Measurements from ENCODE around the gene C2orf68. TPM values are rescaled to one million over a fixed set of nuclear protein-coding genes. Genes with fewer than 3 reads are reported as not detected.

C2orf68 gene
- total and polyA plus RNA-seq, 2 donors (not counting 1 experiment from before 2014, with no cell fraction given), result 15.4 to 26.1 TPM

DNA sequence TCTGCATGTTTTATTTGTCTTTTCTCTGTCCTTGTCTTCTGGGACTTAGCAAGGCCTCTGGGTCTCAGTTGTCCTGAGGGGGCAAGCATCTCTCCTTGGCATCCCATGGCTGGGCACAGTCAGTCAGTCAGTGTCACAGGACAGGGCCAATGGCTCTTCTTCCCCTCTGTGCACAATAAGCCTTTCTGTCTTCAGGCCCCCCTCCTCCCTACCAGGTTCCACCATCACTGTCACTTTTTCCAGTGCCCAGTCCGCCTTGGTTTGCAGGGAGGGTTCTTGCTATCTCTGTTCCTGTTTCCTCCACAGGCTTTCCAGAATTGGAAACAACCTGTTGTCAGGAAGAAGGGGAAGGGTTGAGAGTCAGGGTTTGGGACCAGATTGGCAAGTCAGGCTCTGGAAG is 29.4 kb downstream of the C2orf68 start:
- H3K4me1 ChIP-seq (ENCODE audit: control insufficient read depth, extremely low read depth, insufficient read depth, low read length), result peaks cover 34% of the 10 kb centered on the region
- no peak overlapping the region for H3K27ac ChIP-seq (ENCODE audit: insufficient read depth, low read length)
- TF ChIP-seq EZH2 (IDR thresholded peaks at IDR 0.05; ENCODE audit: low read length, missing control alignments), result no peak
- TF ChIP-seq, protein P1, sequence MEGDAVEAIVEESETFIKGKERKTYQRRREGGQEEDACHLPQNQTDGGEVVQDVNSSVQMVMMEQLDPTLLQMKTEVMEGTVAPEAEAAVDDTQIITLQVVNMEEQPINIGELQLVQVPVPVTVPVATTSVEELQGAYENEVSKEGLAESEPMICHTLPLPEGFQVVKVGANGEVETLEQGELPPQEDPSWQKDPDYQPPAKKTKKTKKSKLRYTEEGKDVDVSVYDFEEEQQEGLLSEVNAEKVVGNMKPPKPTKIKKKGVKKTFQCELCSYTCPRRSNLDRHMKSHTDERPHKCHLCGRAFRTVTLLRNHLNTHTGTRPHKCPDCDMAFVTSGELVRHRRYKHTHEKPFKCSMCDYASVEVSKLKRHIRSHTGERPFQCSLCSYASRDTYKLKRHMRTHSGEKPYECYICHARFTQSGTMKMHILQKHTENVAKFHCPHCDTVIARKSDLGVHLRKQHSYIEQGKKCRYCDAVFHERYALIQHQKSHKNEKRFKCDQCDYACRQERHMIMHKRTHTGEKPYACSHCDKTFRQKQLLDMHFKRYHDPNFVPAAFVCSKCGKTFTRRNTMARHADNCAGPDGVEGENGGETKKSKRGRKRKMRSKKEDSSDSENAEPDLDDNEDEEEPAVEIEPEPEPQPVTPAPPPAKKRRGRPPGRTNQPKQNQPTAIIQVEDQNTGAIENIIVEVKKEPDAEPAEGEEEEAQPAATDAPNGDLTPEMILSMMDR (conservative IDR thresholded peaks at IDR 0.05 in 1 of 2, IDR thresholded peaks at IDR 0.05 in 1 of 2; ENCODE audit: low read depth in 1 of 2, low read length in 2 of 2), result no peak
- H3K27me3 ChIP-seq (ENCODE audit: control insufficient read depth, insufficient read depth, low read length), result no peaks in the 10 kb centered on the region
- no peak overlapping the region for H3K9ac ChIP-seq (ENCODE audit: insufficient read depth, low read length)
- no peaks in the 10 kb centered on the region for H3K79me2 ChIP-seq (ENCODE audit: control insufficient read depth, insufficient read depth, low read length)
- no peaks in the 10 kb centered on the region for H3K9me3 ChIP-seq (ENCODE audit: control insufficient read depth, insufficient read depth, low read depth, low read length)
- no peak overlapping the region for H3K4me2 ChIP-seq (ENCODE audit: extremely low read depth, insufficient read depth, low read length)
- H2AFZ ChIP-seq (ENCODE audit: low read length), result no peak overlapping the region
- no peak for DNase-seq (ENCODE audit: low read depth in 2 of 2)
- no peaks in the 10 kb centered on the region for H3K36me3 ChIP-seq (ENCODE audit: control insufficient read depth, insufficient read depth, low read length)
- H3K4me3 ChIP-seq (replicated peaks in 1 of 4; ENCODE audit: control extremely low read depth in 1 of 4, insufficient read depth in 1 of 4, low read depth in 3 of 4, low read length in 4 of 4), result no peak overlapping the region
- no peaks in the 10 kb centered on the region for H4K20me1 ChIP-seq (ENCODE audit: control insufficient read depth, extremely low read depth, insufficient read depth, low read length)

DNA sequence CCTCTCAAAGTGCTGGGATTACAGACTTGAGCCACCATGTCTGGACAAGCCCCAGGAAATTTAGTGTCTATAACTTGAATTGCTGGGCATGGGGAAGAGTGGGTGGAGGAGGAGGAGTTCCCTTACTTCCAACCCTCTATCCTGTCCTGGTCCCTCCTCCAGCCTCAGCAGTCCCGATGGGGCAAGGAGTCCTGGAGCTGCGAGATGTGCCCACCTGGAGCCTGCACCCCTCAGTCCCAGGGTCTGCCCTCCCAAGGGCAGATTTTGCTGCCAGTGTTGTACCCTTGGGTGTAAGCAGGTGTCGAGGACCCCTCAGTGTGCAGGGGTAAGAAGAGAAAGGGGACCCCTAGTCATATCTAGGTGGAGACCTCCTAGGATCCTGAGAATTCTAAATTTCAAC is 31.7 kb downstream of the C2orf68 start:
- no peaks in the 10 kb centered on the region for H3K9me3 ChIP-seq (ENCODE audit: control insufficient read depth, insufficient read depth, low read depth, low read length)
- H3K9ac ChIP-seq (ENCODE audit: insufficient read depth, low read length), result no peak overlapping the region
- no peak overlapping the region for H3K4me2 ChIP-seq (ENCODE audit: extremely low read depth, insufficient read depth, low read length)
- H3K27me3 ChIP-seq (ENCODE audit: control insufficient read depth, insufficient read depth, low read length), result no peaks in the 10 kb centered on the region
- no peak for TF ChIP-seq EZH2 (IDR thresholded peaks at IDR 0.05; ENCODE audit: low read length, missing control alignments)
- TF ChIP-seq, protein P1 (conservative IDR thresholded peaks at IDR 0.05 in 1 of 2, IDR thresholded peaks at IDR 0.05 in 1 of 2; ENCODE audit: low read depth in 1 of 2, low read length in 2 of 2), result no peak
- no peaks in the 10 kb centered on the region for H3K36me3 ChIP-seq (ENCODE audit: control insufficient read depth, insufficient read depth, low read length)
- DNase-seq (ENCODE audit: low read depth in 2 of 2), result no peak
- H3K4me3 ChIP-seq (replicated peaks in 1 of 4; ENCODE audit: control extremely low read depth in 1 of 4, insufficient read depth in 1 of 4, low read depth in 3 of 4, low read length in 4 of 4), result no peak overlapping the region
- peaks cover 26% of the 10 kb centered on the region for H3K4me1 ChIP-seq (ENCODE audit: control insufficient read depth, extremely low read depth, insufficient read depth, low read length)
- no peaks in the 10 kb centered on the region for H3K79me2 ChIP-seq (ENCODE audit: control insufficient read depth, insufficient read depth, low read length)
- H2AFZ ChIP-seq (ENCODE audit: low read length), result no peak overlapping the region
- H4K20me1 ChIP-seq (ENCODE audit: control insufficient read depth, extremely low read depth, insufficient read depth, low read length), result no peaks in the 10 kb centered on the region
- H3K27ac ChIP-seq (ENCODE audit: insufficient read depth, low read length), result no peak overlapping the region

DNA sequence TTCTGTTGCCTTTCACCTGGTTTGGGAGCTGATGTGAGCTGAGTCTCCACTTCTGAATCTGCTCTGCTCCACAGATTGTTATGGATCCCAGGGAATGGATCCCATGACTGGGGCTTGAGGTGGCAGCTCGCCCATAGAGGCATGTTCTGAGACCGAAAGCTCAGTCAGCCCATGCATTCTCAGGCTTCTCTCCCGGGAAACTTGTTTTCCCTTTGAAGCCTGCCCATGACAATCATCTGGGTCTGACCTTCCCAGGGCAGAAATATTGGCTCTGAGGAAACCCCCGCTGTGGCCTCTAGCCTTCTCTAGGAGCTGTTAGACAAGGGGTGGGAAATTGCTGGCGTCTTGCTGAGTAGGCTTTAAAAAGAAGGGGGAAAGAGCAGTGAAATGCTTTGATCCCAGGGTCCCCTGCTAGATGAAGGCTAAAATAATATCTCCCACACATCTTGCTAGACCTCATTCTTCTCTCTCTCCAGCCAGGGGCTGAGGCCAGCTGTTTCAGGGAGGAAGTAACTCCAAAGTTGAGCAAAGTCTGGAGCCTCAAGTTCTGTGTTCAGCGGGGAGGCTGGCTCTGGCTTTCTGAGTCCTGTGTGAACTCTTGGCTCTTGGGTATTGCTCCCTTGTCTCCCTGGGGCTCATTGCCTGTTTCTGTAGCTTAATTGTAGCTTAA is 32.5 kb downstream of the C2orf68 start:
- H3K4me1 ChIP-seq (ENCODE audit: control insufficient read depth, extremely low read depth, insufficient read depth, low read length), result peaks cover 20% of the 10 kb centered on the region
- H3K27ac ChIP-seq (ENCODE audit: insufficient read depth, low read length), result peak overlapping the region; percentile 71
- no peaks in the 10 kb centered on the region for H3K9me3 ChIP-seq (ENCODE audit: control insufficient read depth, insufficient read depth, low read depth, low read length)
- H2AFZ ChIP-seq (ENCODE audit: low read length), result peak overlapping the region; percentile 9
- no peaks in the 10 kb centered on the region for H4K20me1 ChIP-seq (ENCODE audit: control insufficient read depth, extremely low read depth, insufficient read depth, low read length)
- no peaks in the 10 kb centered on the region for H3K27me3 ChIP-seq (ENCODE audit: control insufficient read depth, insufficient read depth, low read length)
- H3K4me3 ChIP-seq (replicated peaks in 1 of 4; ENCODE audit: control extremely low read depth in 1 of 4, insufficient read depth in 1 of 4, low read depth in 3 of 4, low read length in 4 of 4), result peak overlapping the region in 1 of 4 experiments; percentile 6
- peak overlapping the region; percentile 54 for H3K4me2 ChIP-seq (ENCODE audit: extremely low read depth, insufficient read depth, low read length)
- DNase-seq (ENCODE audit: low read depth in 2 of 2), result no peak
- H3K36me3 ChIP-seq (ENCODE audit: control insufficient read depth, insufficient read depth, low read length), result no peaks in the 10 kb centered on the region
- no peaks in the 10 kb centered on the region for H3K79me2 ChIP-seq (ENCODE audit: control insufficient read depth, insufficient read depth, low read length)
- peak overlapping the region; percentile 4 for H3K9ac ChIP-seq (ENCODE audit: insufficient read depth, low read length)
- TF ChIP-seq, protein P1 (conservative IDR thresholded peaks at IDR 0.05 in 1 of 2, IDR thresholded peaks at IDR 0.05 in 1 of 2; ENCODE audit: low read depth in 1 of 2, low read length in 2 of 2), result no peak
- TF ChIP-seq EZH2 (IDR thresholded peaks at IDR 0.05; ENCODE audit: low read length, missing control alignments), result no peak
